Measurements from ENCODE around the gene EFNA3. TPM values are rescaled to one million over a fixed set of nuclear protein-coding genes. Genes with fewer than 3 reads are reported as not detected.
A peak's percentile ranks its signal among the peaks of the same experiment; 100 is the strongest.

Gene EFNA3
- total and polyA plus RNA-seq, 2 donors (not counting 3 experiments of a cell fraction or from before 2014, with no cell fraction given) = 2.2 to 2.5 TPM

- CTCF ChIA-PET = interaction anchor here (0.7 to 6.7 kb wide), 10 partner anchors 11 to 103 kb away, joined by 3 to 49 read pairs (median 6); partner anchors contain the start of genes ADAM15, DCST1, DCST2 and EFNA3
- Histone ChIP-seq H3K27ac (ENCODE audit: insufficient read depth, low read depth, low read length) (peak overlapping the region; percentile 9), H3K79me2 (ENCODE audit: control insufficient read depth, insufficient read depth, low read length) (peaks cover 5% of the 10 kb centered on the region), H3K9me1 (replicated peaks; ENCODE audit: control insufficient read depth, extremely low read depth, insufficient read depth, low read length) (no peaks in the 10 kb centered on the region), H4K20me1 (replicated peaks; ENCODE audit: control insufficient read depth, extremely low read depth, insufficient read depth, low read length) (no peaks in the 10 kb centered on the region), H3K4me3 (replicated peaks in 1 of 3; ENCODE audit: insufficient read depth in 1 of 3, low read depth in 1 of 3, low read length in 3 of 3) (peak overlapping the region; percentile 66 to 98 (median 85)), H2AFZ (ENCODE audit: low read depth, low read length) (peak overlapping the region; percentile 55), H3K27me3 (ENCODE audit: control insufficient read depth in 2 of 2, insufficient read depth in 2 of 2, low read length in 2 of 2) (no peaks in the 10 kb centered on the region), H3K4me1 (ENCODE audit: control insufficient read depth, extremely low read depth, insufficient read depth, low read length) (peaks cover 10% of the 10 kb centered on the region), H3K9me3 (replicated peaks; ENCODE audit: control insufficient read depth, insufficient read depth, low read length) (no peaks in the 10 kb centered on the region), H3K4me2 (ENCODE audit: insufficient read depth, low read length) (peak overlapping the region; percentile 83), H3K36me3 (ENCODE audit: control insufficient read depth in 2 of 2, extremely low read depth in 1 of 2, insufficient read depth in 2 of 2, low read length in 2 of 2) (peaks cover 3 to 17% of the 10 kb centered on the region in 2 experiments), H3K9ac (replicated peaks; ENCODE audit: extremely low read depth, insufficient read depth, low read length) (peak overlapping the region; percentile 68)
- no peak for TF ChIP-seq FOS (IDR thresholded peaks at IDR 0.05; ENCODE audit: borderline replicate concordance, insufficient read depth, low read length)
- no peak for TF ChIP-seq GATA2 (IDR thresholded peaks at IDR 0.05; ENCODE audit: insufficient read depth, insufficient read length, low read depth, low read length)
- TF ChIP-seq EZH2 (IDR thresholded peaks at IDR 0.05; ENCODE audit: borderline replicate concordance, low read depth, low read length, severe bottlenecking) = no peak
- TF ChIP-seq POLR2AphosphoS5 (IDR thresholded peaks at IDR 0.05; ENCODE audit: insufficient read depth, low read depth, low read length) = no peak
- no peak for TF ChIP-seq MYC (IDR thresholded peaks at IDR 0.05; ENCODE audit: low read depth, low read length)
- TF ChIP-seq JUN (IDR thresholded peaks at IDR 0.05; ENCODE audit: borderline replicate concordance, insufficient read depth, insufficient read length, low read depth) = no peak
- TF ChIP-seq, protein P1, sequence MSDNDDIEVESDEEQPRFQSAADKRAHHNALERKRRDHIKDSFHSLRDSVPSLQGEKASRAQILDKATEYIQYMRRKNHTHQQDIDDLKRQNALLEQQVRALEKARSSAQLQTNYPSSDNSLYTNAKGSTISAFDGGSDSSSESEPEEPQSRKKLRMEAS (IDR thresholded peaks at IDR 0.05; ENCODE audit: insufficient read depth, insufficient read length) = no peak
- dilution Hi-C loops (cut with MboI; ENCODE audit: extremely low pct_ligation_motif_present, low sequenced_read_pairs) = no loop called here
- no peak for FAIRE-seq
- intact Hi-C loops (cut with micrococcal nuclease) = no loop called here
- peak; percentile 54 for DNase-seq (ENCODE audit: low read depth, low spot score)
- BruUV-seq (replicated peaks) = no TSS peak
- POLR2A ChIA-PET = no interaction called here
Measured at GRCh38 chr1:155064111-155064831, 14.4 kb upstream of the EFNA3 start.

Measured in endothelial cell of umbilical vein (primary cell).